ENCODE data around the gene IL21.
A peak's percentile ranks its signal among the peaks of the same experiment; 100 is the strongest.

Gene IL21

GRCh38 chr4:122583906-122584305 is 37.0 kb downstream of the IL21 start:
- TF ChIP-seq EGR1 (IDR thresholded peaks at IDR 0.05) (no peak), RAD21 (IDR thresholded peaks at IDR 0.05; ENCODE audit: low read depth) (no peak), USF1 (IDR thresholded peaks at IDR 0.05) (no peak), CEBPB (IDR thresholded peaks at IDR 0.05) (no peak), TEAD4 (IDR thresholded peaks at IDR 0.05) (no peak), TAF1 (IDR thresholded peaks at IDR 0.05; ENCODE audit: low read depth) (no peak), REST (IDR thresholded peaks at IDR 0.05; ENCODE audit: low read depth) (no peak), FOXM1 (IDR thresholded peaks at IDR 0.05; ENCODE audit: borderline replicate concordance, low read depth) (no peak), NFIC (IDR thresholded peaks at IDR 0.05) (no peak), CREB1 (IDR thresholded peaks at IDR 0.05; ENCODE audit: low read depth) (no peak), ZBTB7A (IDR thresholded peaks at IDR 0.05; ENCODE audit: low read depth) (no peak), EP300 (IDR thresholded peaks at IDR 0.05; ENCODE audit: borderline replicate concordance) (no peak), TCF12 (IDR thresholded peaks at IDR 0.05; ENCODE audit: low read depth) (no peak), MAX (IDR thresholded peaks at IDR 0.05) (no peak), YY1 (IDR thresholded peaks at IDR 0.05; ENCODE audit: low read depth) (no peak)

GRCh38 chr4:122577808-122578781 is 42.8 kb downstream of the IL21 start:
- TF ChIP-seq FOXM1 (IDR thresholded peaks at IDR 0.05; ENCODE audit: borderline replicate concordance, low read depth): no peak
- TF ChIP-seq RAD21 (IDR thresholded peaks at IDR 0.05; ENCODE audit: low read depth): peak; percentile 56

- no peak for TF ChIP-seq TCF12 (IDR thresholded peaks at IDR 0.05; ENCODE audit: low read depth)
- no peak for TF ChIP-seq EGR1 (IDR thresholded peaks at IDR 0.05)
- TF ChIP-seq USF1 (IDR thresholded peaks at IDR 0.05): no peak
- TF ChIP-seq MAX (IDR thresholded peaks at IDR 0.05): no peak
- TF ChIP-seq FOXM1 (IDR thresholded peaks at IDR 0.05; ENCODE audit: borderline replicate concordance, low read depth): no peak
- no peak for TF ChIP-seq ZBTB7A (IDR thresholded peaks at IDR 0.05; ENCODE audit: low read depth)
- no peak for TF ChIP-seq TAF1 (IDR thresholded peaks at IDR 0.05; ENCODE audit: low read depth)
- no peak for TF ChIP-seq TEAD4 (IDR thresholded peaks at IDR 0.05)
- no peak for TF ChIP-seq EP300 (IDR thresholded peaks at IDR 0.05; ENCODE audit: borderline replicate concordance)
- no peak for TF ChIP-seq REST (IDR thresholded peaks at IDR 0.05; ENCODE audit: low read depth)
- no peak for TF ChIP-seq YY1 (IDR thresholded peaks at IDR 0.05; ENCODE audit: low read depth)
- no peak for TF ChIP-seq NFIC (IDR thresholded peaks at IDR 0.05)
Observed at GRCh38 chr4:122577189-122577553, 43.7 kb downstream of the IL21 start.

GRCh38 chr4:122576261-122577188 is 44.3 kb downstream of the IL21 start:
- TF ChIP-seq TEAD4 (IDR thresholded peaks at IDR 0.05) (no peak), RAD21 (IDR thresholded peaks at IDR 0.05; ENCODE audit: low read depth) (peak; percentile 78)

- TF ChIP-seq FOXM1 (IDR thresholded peaks at IDR 0.05; ENCODE audit: borderline replicate concordance, low read depth) (no peak), REST (IDR thresholded peaks at IDR 0.05; ENCODE audit: low read depth) (no peak)
Observed at GRCh38 chr4:122562449-122562848, 58.4 kb downstream of the IL21 start.
